NT2/D1 (cell line): ENCODE results near the gene P4HA3.

Experiments used
- SUZ12 ChIP-seq: IDR thresholded peaks from 2 replicates; pipeline ENCODE4 v1.6.1; 2011; ENCODE audit not compliant: insufficient read length, insufficient read depth; ENCODE audit errors: extremely low read depth
- ZNF274 ChIP-seq: IDR thresholded peaks from 2 replicates; pipeline ENCODE4 v1.6.1; 2011; ENCODE audit warnings: mild to moderate bottlenecking, low read depth, low read length

DNA sequence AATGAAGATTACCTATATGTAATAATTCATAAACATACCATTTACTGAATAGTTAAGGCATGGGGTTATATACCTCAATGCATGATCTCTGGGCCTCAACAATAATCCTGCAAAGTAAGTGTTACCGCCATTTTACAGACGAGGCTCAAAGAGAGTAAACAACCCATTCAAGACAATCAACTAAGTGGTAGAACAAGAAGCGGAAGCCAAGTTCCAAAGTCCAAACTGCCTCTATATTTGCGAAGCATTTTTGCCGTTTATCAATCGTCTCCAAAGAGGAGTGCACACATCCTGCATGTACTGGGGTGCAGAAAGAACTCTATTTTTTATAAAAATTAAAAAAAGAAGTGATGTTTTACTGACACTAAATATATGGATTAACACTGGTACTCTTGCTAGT is 27.5 kb upstream of the P4HA3 start:
- TF ChIP-seq SUZ12 (no peak), ZNF274 (no peak)
